Measurements from ENCODE around the gene MAP9. TPM values are rescaled to one million over a fixed set of nuclear protein-coding genes. Genes with fewer than 3 reads are reported as not detected.

MAP9 gene
- total RNA-seq, 4 donors from 2014 or later = 1.2 to 2.4 (median 1.9) TPM

- no peaks in the 10 kb centered on the region for H3K27me3 ChIP-seq
- TF ChIP-seq CTCF (IDR thresholded peaks at IDR 0.05) = no peak
- TF ChIP-seq POLR2AphosphoS5 (IDR thresholded peaks at IDR 0.05) = no peak
- no peak for TF ChIP-seq EP300 (IDR thresholded peaks at IDR 0.05)
- no peak for TF ChIP-seq POLR2A (IDR thresholded peaks at IDR 0.05)
Measured at GRCh38 chr4:155413451-155413850, 36.7 kb upstream of the MAP9 start.

GRCh38 chr4:155411546-155411945, 34.8 kb upstream of the MAP9 start:
- no peak overlapping the region for H3K4me3 ChIP-seq
- H3K27ac ChIP-seq = no peak overlapping the region
- 94% methylated on average over 2 of the region's 2 CpGs for WGBS
- H3K4me1 ChIP-seq = no peaks in the 10 kb centered on the region
- TF ChIP-seq CTCF (IDR thresholded peaks at IDR 0.05) (no peak), POLR2AphosphoS5 (IDR thresholded peaks at IDR 0.05) (no peak), EP300 (IDR thresholded peaks at IDR 0.05) (no peak), POLR2A (IDR thresholded peaks at IDR 0.05) (no peak)
- H3K27me3 ChIP-seq = no peaks in the 10 kb centered on the region
- DNase-seq (ENCODE audit: low spot score in 2 of 2) = no peak
- H3K9me3 ChIP-seq = no peaks in the 10 kb centered on the region
- H3K36me3 ChIP-seq = no peaks in the 10 kb centered on the region

More at GRCh38 chr4:155413451-155413850, 36.7 kb upstream of the MAP9 start:
- Histone ChIP-seq H3K4me1 (no peaks in the 10 kb centered on the region), H3K27ac (no peak overlapping the region), H3K36me3 (no peaks in the 10 kb centered on the region), H3K4me3 (no peak overlapping the region), H3K9me3 (no peaks in the 10 kb centered on the region)
- WGBS = 83% methylated on average over 1 of the region's 1 CpG
- no peak for DNase-seq (ENCODE audit: low spot score in 2 of 2)

GRCh38 chr4:155408796-155409195, 32.0 kb upstream of the MAP9 start:
- H3K4me1 ChIP-seq = no peaks in the 10 kb centered on the region
- no peaks in the 10 kb centered on the region for H3K36me3 ChIP-seq
- no peak overlapping the region for H3K4me3 ChIP-seq
- H3K27ac ChIP-seq = no peak overlapping the region
- no peak for DNase-seq (ENCODE audit: low spot score in 2 of 2)
- TF ChIP-seq POLR2AphosphoS5 (IDR thresholded peaks at IDR 0.05) = no peak
- TF ChIP-seq EP300 (IDR thresholded peaks at IDR 0.05) = no peak
- TF ChIP-seq POLR2A (IDR thresholded peaks at IDR 0.05) = no peak
- no peak for TF ChIP-seq CTCF (IDR thresholded peaks at IDR 0.05)
- no peaks in the 10 kb centered on the region for H3K27me3 ChIP-seq
- no peaks in the 10 kb centered on the region for H3K9me3 ChIP-seq
- 77% methylated on average over 1 of the region's 1 CpG for WGBS

GRCh38 chr4:155407480-155407879, 30.7 kb upstream of the MAP9 start:
- no peak overlapping the region for H3K4me3 ChIP-seq
- no peak for TF ChIP-seq POLR2AphosphoS5 (IDR thresholded peaks at IDR 0.05)
- DNase-seq (ENCODE audit: low spot score in 2 of 2) = no peak
- no peaks in the 10 kb centered on the region for H3K27me3 ChIP-seq
- H3K4me1 ChIP-seq = no peaks in the 10 kb centered on the region
- H3K36me3 ChIP-seq = no peaks in the 10 kb centered on the region
- H3K27ac ChIP-seq = no peak overlapping the region
- WGBS = 59% methylated on average over 1 of the region's 1 CpG
- H3K9me3 ChIP-seq = no peaks in the 10 kb centered on the region

- Histone ChIP-seq H3K27ac (no peak overlapping the region), H3K4me1 (no peaks in the 10 kb centered on the region), H3K4me3 (no peak overlapping the region), H3K9me3 (no peaks in the 10 kb centered on the region), H3K27me3 (no peaks in the 10 kb centered on the region), H3K36me3 (no peaks in the 10 kb centered on the region)
- WGBS = 48% methylated on average over 2 of the region's 2 CpGs
- TF ChIP-seq CTCF (IDR thresholded peaks at IDR 0.05) (no peak), POLR2A (IDR thresholded peaks at IDR 0.05) (no peak), POLR2AphosphoS5 (IDR thresholded peaks at IDR 0.05) (no peak), EP300 (IDR thresholded peaks at IDR 0.05) (no peak)
- no peak for DNase-seq (ENCODE audit: low spot score in 2 of 2)
Measured at GRCh38 chr4:155405059-155405458, 28.3 kb upstream of the MAP9 start.

- Histone ChIP-seq H3K36me3 (no peaks in the 10 kb centered on the region), H3K4me1 (no peaks in the 10 kb centered on the region), H3K4me3 (no peak overlapping the region), H3K27me3 (no peaks in the 10 kb centered on the region), H3K27ac (no peak overlapping the region), H3K9me3 (no peaks in the 10 kb centered on the region)
- WGBS = 12% methylated on average over 4 of the region's 4 CpGs
- DNase-seq (ENCODE audit: low spot score in 2 of 2) = no peak
- TF ChIP-seq CTCF (IDR thresholded peaks at IDR 0.05) (no peak), POLR2AphosphoS5 (IDR thresholded peaks at IDR 0.05) (no peak), POLR2A (IDR thresholded peaks at IDR 0.05) (no peak), EP300 (IDR thresholded peaks at IDR 0.05) (no peak)
Measured at GRCh38 chr4:155403886-155404285, 27.1 kb upstream of the MAP9 start.

Data from suprapubic skin (tissue), 4 donors.